Karpas-422 (cell line): ENCODE data around the gene MRAP2. TPM values are rescaled to one million over a fixed set of nuclear protein-coding genes. Genes with fewer than 3 reads are reported as not detected.

Experiments used
- DNase-seq: peaks from one replicate; pipeline ENCODE4 v3.0.0-alpha.2; 2015
- H2AFZ ChIP-seq: fragments of 200-600 bp; sonication (generic); 2 replicates; pipeline ENCODE4 v1.6.1; 2014; ENCODE audit warnings: antibody characterized with exemption, low read length, mixed read lengths
- H3K27ac ChIP-seq: fragments of 200-600 bp; sonication (generic); 2 replicates; pipeline ENCODE4 v1.5.1; 2014; ENCODE audit warnings: mild to moderate bottlenecking, low read length, moderate library complexity
- H3K27me3 ChIP-seq: fragments of 200-600 bp; sonication (generic); 2 replicates; pipeline ENCODE4 v1.6.1; 2014; ENCODE audit warnings: low read length, mixed read lengths
- H3K36me3 ChIP-seq: fragments of 200-600 bp; sonication (generic); 2 replicates; pipeline ENCODE4 v1.6.1; 2014; ENCODE audit warnings: low read length, mixed read lengths; ENCODE audit not compliant: insufficient read depth
- H3K4me1 ChIP-seq: fragments of 200-600 bp; sonication (generic); 2 replicates; pipeline ENCODE4 v1.6.1; 2014; ENCODE audit warnings: mild to moderate bottlenecking, low read length, mixed read lengths
- H3K4me2 ChIP-seq: fragments of 200-600 bp; sonication (generic); 2 replicates; pipeline ENCODE4 v1.6.1; 2014; ENCODE audit warnings: low read length, low read depth, mild to moderate bottlenecking; ENCODE audit not compliant: poor library complexity, severe bottlenecking
- H3K4me3 ChIP-seq: fragments of 200-600 bp; sonication (generic); 2 replicates; pipeline ENCODE4 v1.5.1; 2014; ENCODE audit warnings: mild to moderate bottlenecking, antibody characterized with exemption, low read length, mixed read lengths
- H3K79me2 ChIP-seq: fragments of 200-600 bp; sonication (generic); 2 replicates; pipeline ENCODE4 v1.6.1; 2014; ENCODE audit warnings: mild to moderate bottlenecking, low read length, mixed read lengths
- H3K9ac ChIP-seq: fragments of 200-600 bp; sonication (generic); 2 replicates; pipeline ENCODE4 v1.6.0; 2014; ENCODE audit warnings: low read length
- H3K9me2 ChIP-seq: fragments of 200-600 bp; sonication (generic), shearing (Covaris generic); replicated peaks from 2 replicates; pipeline ENCODE4 v1.6.0; 2014; ENCODE audit warnings: mild to moderate bottlenecking, low read length, moderate library complexity; ENCODE audit not compliant: insufficient read depth
- H3K9me3 ChIP-seq: fragments of 300-700, 200-600 bp; sonication (generic); 2 replicates; pipeline ENCODE4 v1.6.1; 2014; ENCODE audit warnings: low read length, mixed read lengths
- H4K20me1 ChIP-seq: fragments of 200-600 bp; sonication (generic); 2 replicates; pipeline ENCODE4 v1.6.1; 2014; ENCODE audit warnings: mild to moderate bottlenecking, antibody characterized with exemption, low read length, low read depth; ENCODE audit not compliant: insufficient read depth
- total RNA-seq: library from RNA; depleted of rRNA; stranded (reverse); fragments of >200 nt; shearing (Covaris generic); gene quantifications from 2 replicates; pipeline ENCODE4 v1.2.3, GENCODE V29; 2014; ENCODE audit warnings: low replicate concordance

Gene MRAP2
- total RNA-seq, 1 experiment from 2014 or later = not detected

DNA sequence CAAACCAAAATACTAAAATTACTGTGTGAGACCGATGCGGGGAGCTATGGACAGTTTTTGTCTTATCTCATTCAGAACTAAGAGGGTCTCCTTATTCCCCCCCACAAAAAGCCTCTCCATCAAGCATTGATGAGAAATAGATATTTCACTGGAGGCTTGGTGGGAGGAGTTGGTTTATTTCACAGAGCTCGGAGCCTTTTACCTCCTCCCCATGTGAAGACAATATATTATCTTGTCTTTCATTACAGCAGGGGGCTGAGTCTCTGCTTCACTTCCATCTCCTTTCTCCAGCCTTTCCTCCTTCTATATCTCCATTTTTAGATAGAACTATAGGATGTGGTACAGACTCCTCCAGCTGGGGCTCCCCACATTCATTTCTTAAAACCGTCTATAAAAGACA, 29.9 kb upstream of the MRAP2 start:
- no peaks in the 10 kb centered on the region for H3K4me1 ChIP-seq
- DNase-seq = no peak
- H4K20me1 ChIP-seq = no peaks in the 10 kb centered on the region
- no peak overlapping the region for H2AFZ ChIP-seq
- no peaks in the 10 kb centered on the region for H3K9me3 ChIP-seq
- no peak overlapping the region for H3K4me3 ChIP-seq
- H3K9ac ChIP-seq = no peak overlapping the region
- H3K4me2 ChIP-seq = no peak overlapping the region
- H3K36me3 ChIP-seq = no peaks in the 10 kb centered on the region
- no peaks in the 10 kb centered on the region for H3K79me2 ChIP-seq
- no peaks in the 10 kb centered on the region for H3K9me2 ChIP-seq
- no peak overlapping the region for H3K27ac ChIP-seq
- H3K27me3 ChIP-seq = no peaks in the 10 kb centered on the region

GRCh38 chr6:84007871-84008270, 25.7 kb upstream of the MRAP2 start:
- Histone ChIP-seq H3K27me3 (no peaks in the 10 kb centered on the region), H2AFZ (no peak overlapping the region), H4K20me1 (no peaks in the 10 kb centered on the region), H3K4me2 (no peak overlapping the region), H3K79me2 (no peaks in the 10 kb centered on the region), H3K4me1 (no peaks in the 10 kb centered on the region), H3K4me3 (no peak overlapping the region), H3K9me2 (no peaks in the 10 kb centered on the region), H3K9ac (no peak overlapping the region), H3K9me3 (no peaks in the 10 kb centered on the region), H3K36me3 (no peaks in the 10 kb centered on the region), H3K27ac (no peak overlapping the region)
- DNase-seq = no peak

- Histone ChIP-seq H4K20me1 (no peaks in the 10 kb centered on the region), H3K79me2 (no peaks in the 10 kb centered on the region), H3K9ac (no peak overlapping the region), H3K4me1 (no peaks in the 10 kb centered on the region), H3K9me2 (no peaks in the 10 kb centered on the region), H3K36me3 (no peaks in the 10 kb centered on the region), H2AFZ (no peak overlapping the region), H3K27me3 (no peaks in the 10 kb centered on the region), H3K4me3 (no peak overlapping the region), H3K27ac (no peak overlapping the region), H3K9me3 (no peaks in the 10 kb centered on the region), H3K4me2 (no peak overlapping the region)
- no peak for DNase-seq
Observed at GRCh38 chr6:84013354-84013753, 20.2 kb upstream of the MRAP2 start.

DNA sequence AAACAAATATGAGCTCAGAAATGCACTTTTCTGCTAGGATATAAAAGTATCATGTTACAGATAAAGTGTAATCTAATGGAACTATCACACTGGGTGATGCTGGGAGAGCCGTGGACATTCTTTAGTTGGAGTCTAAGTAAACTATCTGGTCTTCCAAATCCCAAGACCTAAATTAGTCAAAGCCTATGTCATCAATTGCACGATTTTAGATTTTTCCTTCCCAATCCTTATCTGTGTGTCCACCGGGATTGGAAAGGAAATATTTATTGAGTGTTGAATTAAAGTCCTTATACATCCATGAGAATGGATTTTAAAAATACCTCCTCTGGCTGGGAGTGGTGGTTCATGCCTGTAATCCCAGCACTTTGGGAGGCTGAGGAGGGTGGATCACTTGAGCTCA, 19.6 kb upstream of the MRAP2 start:
- no peaks in the 10 kb centered on the region for H3K4me1 ChIP-seq
- H2AFZ ChIP-seq = no peak overlapping the region
- DNase-seq = no peak
- H3K27me3 ChIP-seq = no peaks in the 10 kb centered on the region
- no peaks in the 10 kb centered on the region for H3K9me3 ChIP-seq
- H3K36me3 ChIP-seq = no peaks in the 10 kb centered on the region
- H3K9ac ChIP-seq = no peak overlapping the region
- H3K79me2 ChIP-seq = no peaks in the 10 kb centered on the region
- H3K4me2 ChIP-seq = no peak overlapping the region
- no peaks in the 10 kb centered on the region for H4K20me1 ChIP-seq
- H3K27ac ChIP-seq = no peak overlapping the region
- H3K9me2 ChIP-seq = no peaks in the 10 kb centered on the region
- H3K4me3 ChIP-seq = no peak overlapping the region

- Histone ChIP-seq H3K9ac (no peak overlapping the region), H3K4me1 (no peaks in the 10 kb centered on the region), H3K4me2 (no peak overlapping the region), H3K79me2 (no peaks in the 10 kb centered on the region), H3K9me2 (no peaks in the 10 kb centered on the region), H3K9me3 (no peaks in the 10 kb centered on the region), H4K20me1 (no peaks in the 10 kb centered on the region), H2AFZ (no peak overlapping the region), H3K27ac (no peak overlapping the region), H3K27me3 (no peaks in the 10 kb centered on the region), H3K4me3 (no peak overlapping the region), H3K36me3 (no peaks in the 10 kb centered on the region)
- no peak for DNase-seq
Observed at GRCh38 chr6:84016029-84016428, 17.5 kb upstream of the MRAP2 start.

GRCh38 chr6:84017709-84018452, 15.7 kb upstream of the MRAP2 start:
- Histone ChIP-seq H2AFZ (no peak overlapping the region), H3K4me2 (no peak overlapping the region), H3K9me2 (no peaks in the 10 kb centered on the region), H3K36me3 (no peaks in the 10 kb centered on the region), H3K4me3 (no peak overlapping the region), H4K20me1 (no peaks in the 10 kb centered on the region), H3K27ac (no peak overlapping the region), H3K27me3 (no peaks in the 10 kb centered on the region), H3K9me3 (no peaks in the 10 kb centered on the region), H3K4me1 (no peaks in the 10 kb centered on the region), H3K9ac (no peak overlapping the region), H3K79me2 (no peaks in the 10 kb centered on the region)
- DNase-seq = no peak

DNA sequence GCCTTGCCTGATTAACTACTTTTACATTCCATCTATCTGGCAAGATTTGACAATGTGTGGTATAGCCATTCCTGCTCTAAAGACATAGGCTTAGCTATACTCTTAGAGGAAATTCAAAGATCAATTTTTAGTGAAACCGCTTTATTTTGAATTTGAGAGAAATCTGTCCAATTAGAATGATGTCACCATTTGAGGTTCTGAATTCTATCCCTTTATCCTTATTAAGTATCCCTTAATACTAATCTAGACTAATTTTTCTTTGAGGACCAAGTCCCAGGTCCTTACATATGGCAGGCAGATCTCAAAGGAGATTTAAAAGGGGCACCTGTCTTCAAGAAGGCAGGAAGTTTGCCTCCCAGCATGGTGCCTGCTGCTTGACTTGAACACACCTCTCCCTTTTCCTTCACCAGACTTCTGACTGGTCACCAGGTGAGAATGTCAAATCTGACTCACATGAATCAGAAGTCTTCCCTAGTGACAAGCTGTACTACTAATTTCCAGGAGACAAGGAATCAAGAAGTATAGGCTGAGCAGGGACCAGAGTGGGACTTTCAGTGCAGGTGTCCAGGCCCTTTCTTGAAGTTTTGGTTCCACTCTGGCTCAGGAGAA, 15.0 kb upstream of the MRAP2 start:
- H3K4me1 ChIP-seq = no peaks in the 10 kb centered on the region
- H3K4me2 ChIP-seq = no peak overlapping the region
- no peaks in the 10 kb centered on the region for H4K20me1 ChIP-seq
- no peak overlapping the region for H3K9ac ChIP-seq
- H3K36me3 ChIP-seq = no peaks in the 10 kb centered on the region
- H3K9me2 ChIP-seq = no peaks in the 10 kb centered on the region
- H3K27ac ChIP-seq = no peak overlapping the region
- DNase-seq = no peak
- no peak overlapping the region for H2AFZ ChIP-seq
- H3K4me3 ChIP-seq = no peak overlapping the region
- no peaks in the 10 kb centered on the region for H3K9me3 ChIP-seq
- H3K79me2 ChIP-seq = no peaks in the 10 kb centered on the region
- no peaks in the 10 kb centered on the region for H3K27me3 ChIP-seq

DNA sequence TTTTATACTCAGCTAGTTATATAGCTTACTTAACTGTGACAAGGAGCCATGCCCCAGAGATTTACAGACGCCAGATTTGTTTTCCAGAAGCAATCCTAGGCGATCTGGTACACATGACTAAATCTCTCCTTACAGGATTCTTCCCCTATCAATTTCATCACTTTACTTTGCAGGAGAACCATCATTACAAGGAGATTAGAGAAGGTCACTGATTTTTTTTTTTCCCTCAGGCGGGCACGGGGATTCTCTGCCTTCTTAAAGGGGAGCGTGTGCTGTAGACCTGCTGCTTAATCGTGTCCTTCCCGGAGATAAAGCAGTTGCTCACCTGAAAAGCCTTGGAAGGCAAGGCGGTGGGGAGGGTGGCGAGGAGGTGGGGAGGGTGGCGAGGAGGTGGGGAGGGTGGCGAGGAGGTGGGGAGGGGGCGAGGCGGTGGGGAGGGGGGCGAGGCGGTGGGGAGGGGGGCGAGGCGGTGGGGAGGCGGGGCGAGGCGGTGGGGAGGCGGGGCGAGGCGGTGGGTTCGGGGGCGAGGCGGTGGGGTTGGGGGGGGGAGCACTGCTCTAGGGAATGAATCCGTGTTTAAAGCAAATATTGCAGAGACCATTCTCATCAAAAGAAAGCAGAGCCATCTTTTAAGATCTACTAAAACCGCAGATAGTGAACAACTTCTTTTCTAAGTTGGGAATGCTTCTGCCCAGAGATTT, 14.3 kb upstream of the MRAP2 start:
- H3K79me2 ChIP-seq = no peaks in the 10 kb centered on the region
- H3K9me2 ChIP-seq = no peaks in the 10 kb centered on the region
- H2AFZ ChIP-seq = no peak overlapping the region
- no peak overlapping the region for H3K9ac ChIP-seq
- no peaks in the 10 kb centered on the region for H3K36me3 ChIP-seq
- H3K4me1 ChIP-seq = no peaks in the 10 kb centered on the region
- no peak overlapping the region for H3K4me3 ChIP-seq
- no peak overlapping the region for H3K27ac ChIP-seq
- no peaks in the 10 kb centered on the region for H4K20me1 ChIP-seq
- no peaks in the 10 kb centered on the region for H3K27me3 ChIP-seq
- no peak for DNase-seq
- no peaks in the 10 kb centered on the region for H3K9me3 ChIP-seq
- H3K4me2 ChIP-seq = no peak overlapping the region
